Gastroesophageal sphincter (tissue), 3 donors: ENCODE measurements around the gene HDGFL2.

Experiments used
- CTCF ChIP-seq, 4 experiments: fragments of 200-600 bp in 2 of 4; fragments of 450-650 bp in 2 of 4; sonication (generic) in 1 of 4; IDR thresholded peaks; one replicate each; pipeline ENCODE4 v1.5.1; 2017 to 2019; ENCODE audit warnings: antibody characterized with exemption in 4 of 4, mild to moderate bottlenecking in 2 of 4, moderate library complexity in 2 of 4
- POLR2AphosphoS5 ChIP-seq: sonication (generic); formaldehyde crosslinking; IDR thresholded peaks from one replicate; pipeline ENCODE4 v1.6.1; 2017; ENCODE audit warnings: antibody characterized with exemption

- TF ChIP-seq CTCF (IDR thresholded peaks at IDR 0.05) (no peak), POLR2AphosphoS5 (no peak)
These were observed 66.5 kb downstream of the HDGFL2 start for GRCh38 chr19:4538601-4538954.
